ENCODE measurements around the gene ZBTB7B.
A peak's percentile ranks its signal among the peaks of the same experiment; 100 is the strongest.

The ZBTB7B gene

DNA sequence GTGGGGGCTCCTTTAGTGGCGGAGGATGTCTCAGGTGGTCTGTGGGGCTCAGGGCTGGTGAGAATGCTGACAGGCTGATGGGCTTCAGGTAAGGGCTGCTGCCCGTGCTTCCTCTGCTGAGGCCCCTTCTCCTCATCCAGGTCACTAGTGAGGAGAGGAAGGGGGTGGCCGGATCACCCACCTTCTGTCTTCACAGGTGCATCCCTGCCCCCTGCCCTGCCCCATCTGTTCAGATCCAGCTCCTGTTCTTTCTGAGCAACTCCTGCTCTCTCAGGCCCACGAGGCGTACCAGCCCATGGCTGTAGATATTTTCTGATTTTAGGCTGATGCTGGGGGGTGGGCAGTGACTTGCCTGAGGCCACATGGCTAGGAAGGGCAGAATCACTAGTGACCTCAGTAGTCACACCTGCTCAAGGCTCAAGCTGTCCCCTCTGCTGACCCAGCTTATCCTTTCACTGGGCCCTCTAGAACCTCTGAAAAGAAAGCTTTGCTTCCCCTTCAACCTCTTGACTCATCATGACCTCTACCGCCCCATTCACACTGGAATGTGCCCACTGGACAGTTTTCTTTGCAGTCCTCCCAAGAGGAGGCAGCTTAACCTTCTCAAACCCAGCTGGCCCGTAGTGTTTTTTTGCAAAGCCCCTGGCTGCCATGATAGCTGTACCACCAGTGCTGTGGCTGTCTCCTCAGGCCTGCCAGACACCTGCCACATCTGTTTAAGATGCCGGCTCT, 16.2 kb downstream of the ZBTB7B start:
- no peak for DNase-seq

DNA sequence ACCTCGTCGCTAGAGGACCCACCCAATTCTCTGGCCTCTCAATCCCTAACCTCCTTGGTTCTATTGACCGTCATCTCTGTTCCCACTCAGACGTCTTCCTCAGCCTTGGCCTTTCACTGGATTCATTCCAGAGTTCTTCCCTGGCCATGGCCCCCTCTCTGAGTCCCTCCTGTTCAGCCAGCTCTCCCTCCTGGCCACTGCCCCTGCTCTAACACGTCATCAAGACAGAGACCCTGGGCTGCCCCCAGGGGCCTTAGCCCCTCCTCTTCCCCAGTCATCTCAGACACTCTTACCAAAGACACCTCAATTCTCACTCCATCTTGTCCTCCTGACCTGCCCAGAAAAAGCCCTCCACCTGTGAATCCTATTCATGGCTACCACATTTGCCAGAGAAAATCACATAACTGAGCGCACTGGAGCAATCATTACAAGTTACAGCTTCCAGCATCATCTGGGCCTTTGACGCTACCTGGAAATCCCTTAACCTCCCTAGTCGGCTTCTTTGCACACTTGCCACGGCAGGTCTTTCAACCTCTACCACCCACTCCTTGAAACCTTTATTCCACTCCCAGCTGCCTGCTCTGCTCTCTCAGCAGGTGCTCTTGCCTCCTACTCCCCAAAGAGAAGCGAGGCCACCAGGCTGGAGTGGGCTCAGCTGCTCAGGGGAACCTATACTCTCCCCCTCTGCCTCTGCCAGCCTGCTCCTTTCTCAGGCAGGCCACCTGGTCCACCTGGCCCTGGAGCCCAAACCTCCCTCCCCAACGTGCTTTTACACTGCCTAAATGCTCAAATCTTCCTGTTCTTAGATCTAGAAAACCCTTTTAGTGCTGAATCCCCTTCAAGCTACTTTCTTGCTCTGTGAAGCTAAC, 17.0 kb downstream of the ZBTB7B start:
- no peak for DNase-seq

- no peak for DNase-seq
Measured at GRCh38 chr1:155022136-155022926, 19.7 kb downstream of the ZBTB7B start.

GRCh38 chr1:155022927-155023236, 20.3 kb downstream of the ZBTB7B start:
- no peak for DNase-seq

- no peak for DNase-seq
Measured at GRCh38 chr1:155023627-155024026, 21.0 kb downstream of the ZBTB7B start.

DNA sequence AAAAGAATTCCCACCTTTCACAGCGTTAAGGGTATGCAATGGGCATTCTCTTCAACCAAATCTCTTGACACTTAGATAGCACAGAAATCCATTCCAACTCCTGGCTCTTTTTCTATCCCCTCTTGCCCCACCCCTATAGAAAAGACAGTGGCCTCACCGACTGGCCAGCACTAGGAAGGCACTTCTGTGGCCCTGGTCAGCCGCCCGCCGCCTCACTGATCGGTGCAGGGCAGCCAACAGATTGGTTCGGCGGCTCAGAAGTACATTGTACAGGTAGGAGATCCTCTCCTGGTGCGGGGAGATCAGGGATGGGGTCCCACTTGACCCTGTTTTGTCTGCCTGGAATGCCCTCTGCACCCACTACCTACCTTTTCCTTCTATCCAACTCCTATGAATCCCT, 21.7 kb downstream of the ZBTB7B start:
- DNase-seq = no peak

DNA sequence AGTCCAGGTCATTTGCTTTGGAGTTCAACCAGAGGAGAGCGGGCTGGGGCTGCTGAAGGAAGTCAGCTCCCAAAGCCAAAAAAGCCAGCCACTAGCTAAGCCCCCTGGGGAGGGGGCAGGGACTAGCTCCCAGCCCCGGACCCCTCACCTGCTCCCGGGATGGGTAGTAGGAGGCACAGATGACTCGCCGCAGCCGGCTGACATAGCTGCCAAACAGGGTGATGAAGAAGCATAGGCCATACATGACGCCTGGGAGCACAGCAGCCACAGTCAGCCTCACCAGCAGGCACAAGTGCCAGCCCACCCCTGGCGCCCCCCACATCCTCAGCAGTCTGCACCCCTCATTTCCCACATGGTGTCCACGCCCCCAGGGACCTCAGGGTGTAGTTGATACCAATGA, 23.6 kb downstream of the ZBTB7B start:
- DNase-seq = no peak

DNA sequence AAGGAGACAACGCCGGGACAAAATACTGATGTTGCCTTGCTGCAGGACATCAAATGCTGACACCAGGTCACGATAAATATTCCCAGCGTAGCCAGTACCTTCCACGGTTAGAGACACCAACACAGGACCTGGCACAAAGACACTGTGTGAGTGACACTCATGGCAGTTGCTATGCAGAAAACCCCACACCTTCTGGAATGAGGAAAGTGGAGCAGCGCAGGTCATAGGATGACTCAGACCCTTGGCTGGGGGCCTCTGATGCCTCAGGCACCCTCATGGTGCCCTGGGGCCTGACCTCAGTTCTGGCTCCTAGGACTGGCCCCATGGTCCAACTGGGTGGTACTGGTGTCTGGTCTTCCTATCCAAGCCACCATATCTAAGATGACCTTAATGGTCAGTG, 24.0 kb downstream of the ZBTB7B start:
- DNase-seq = no peak

- no peak for DNase-seq
Measured at GRCh38 chr1:155029513-155030242, 27.1 kb downstream of the ZBTB7B start.

GRCh38 chr1:155030243-155030795, 27.7 kb downstream of the ZBTB7B start:
- no peak for DNase-seq

- DNase-seq = no peak
Measured at GRCh38 chr1:155030899-155031298, 28.3 kb downstream of the ZBTB7B start.

GRCh38 chr1:155032886-155033285, 30.3 kb downstream of the ZBTB7B start:
- DNase-seq = no peak

DNA sequence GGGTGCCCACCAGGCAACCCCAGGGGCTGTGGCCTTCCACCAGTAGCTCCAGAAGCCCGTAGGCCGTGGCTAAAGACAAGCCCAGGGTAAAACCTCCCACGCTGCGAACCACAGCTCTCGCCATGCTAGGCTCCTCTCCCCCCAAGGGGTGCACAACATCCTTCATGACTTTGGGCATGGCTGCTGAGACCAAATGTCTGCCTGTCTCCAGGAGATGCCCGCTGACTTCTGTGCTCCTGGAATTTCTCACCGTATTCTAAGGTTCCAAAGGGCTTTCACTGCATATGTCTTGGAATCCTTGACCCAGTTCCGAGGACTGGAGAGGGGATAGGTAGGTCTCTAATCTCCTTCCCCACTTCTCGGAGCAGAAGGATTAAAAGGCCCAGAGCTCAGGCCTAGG, 30.9 kb downstream of the ZBTB7B start, which contains the start of the genes DCST1 and DCST2:
Gene DCST1 (plus strand): TSS at position 301 of the 400 bp plus-strand sequence. CDS start 213 bp downstream, outside the sequence.
Gene DCST2 (minus strand): TSS at position 258 of the 400 bp plus-strand sequence. CDS start 80 bp downstream, at position 178.
- DNase-seq = no peak

DNA sequence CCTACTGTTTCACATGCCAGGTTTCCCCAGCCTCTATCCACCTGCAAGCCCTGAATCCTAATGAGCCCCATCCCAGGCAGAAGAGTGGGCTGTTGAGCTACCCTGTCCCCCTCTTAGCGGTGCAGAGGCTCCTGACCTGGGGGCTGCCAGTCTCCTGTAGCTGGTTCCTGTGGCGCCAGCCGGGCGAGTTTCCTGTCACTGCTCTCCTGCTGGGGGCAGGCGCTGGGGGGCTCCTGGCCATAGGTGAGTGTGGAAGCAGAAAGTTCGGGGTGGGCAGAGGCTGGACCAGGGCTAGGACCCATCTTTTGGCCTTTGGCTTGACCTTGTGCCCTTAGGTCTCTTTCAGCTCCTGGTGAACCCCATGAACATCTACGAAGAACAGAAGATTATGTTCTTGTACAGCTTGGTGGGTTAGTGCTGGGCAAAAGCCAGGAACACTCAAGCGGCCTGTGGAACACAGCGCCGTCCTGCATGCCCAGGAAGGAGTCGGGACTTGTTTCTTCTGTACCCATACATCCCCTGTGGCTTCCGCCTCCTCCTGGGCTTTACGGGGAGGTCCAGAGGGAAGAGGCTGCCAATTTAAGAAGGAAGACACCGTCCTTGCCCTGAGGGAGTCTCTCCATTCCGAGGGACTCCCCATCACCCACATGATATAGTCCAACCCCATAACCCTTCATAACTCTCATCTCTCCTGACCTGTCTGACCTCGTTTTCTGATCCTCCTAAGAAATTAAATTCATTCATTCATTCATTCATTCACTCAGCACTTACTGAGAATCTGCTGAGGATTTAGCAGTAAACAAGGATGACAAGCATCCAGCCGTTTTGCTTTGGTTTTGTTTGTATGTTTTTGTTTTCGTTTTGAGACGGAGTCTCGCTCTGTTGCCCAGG, 32.0 kb downstream of the ZBTB7B start:
- DNase-seq = no peak

GRCh38 chr1:155035936-155036335, 33.3 kb downstream of the ZBTB7B start:
- DNase-seq = no peak

- DNase-seq = no peak
Measured at GRCh38 chr1:155037043-155037442, 34.4 kb downstream of the ZBTB7B start.

DNA sequence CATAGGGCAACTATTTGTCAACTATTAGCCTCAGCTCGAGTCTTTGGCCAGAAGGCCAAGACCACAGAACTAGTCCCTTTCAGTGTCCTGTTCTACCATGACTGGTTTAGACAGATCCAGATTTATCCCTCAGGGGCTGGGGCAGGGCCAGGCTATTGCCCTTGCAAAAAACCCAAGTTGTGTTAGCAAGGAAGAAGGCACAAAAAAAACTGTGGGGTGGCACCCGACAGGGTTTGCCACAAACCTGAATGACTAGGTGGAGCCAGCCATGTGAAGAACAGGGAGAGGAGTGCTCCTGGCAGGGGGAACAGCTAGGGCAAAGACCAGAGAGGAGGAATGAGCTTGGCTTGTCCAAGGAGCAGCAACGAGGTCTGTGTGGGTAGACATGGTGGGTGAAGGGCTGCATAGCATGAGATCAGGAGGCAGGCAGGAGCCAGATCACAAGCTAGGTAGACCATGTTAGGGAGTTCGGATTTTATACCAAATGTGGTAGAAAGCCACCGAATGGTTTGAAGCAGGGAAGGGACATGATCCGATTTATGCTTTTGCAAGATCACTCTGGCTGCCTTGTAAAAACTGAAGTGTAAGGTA, 35.3 kb downstream of the ZBTB7B start:
- DNase-seq = no peak

- DNase-seq = peak; percentile 35
Measured at GRCh38 chr1:155038602-155039307, 36.2 kb downstream of the ZBTB7B start.

GRCh38 chr1:155039308-155039669, 36.7 kb downstream of the ZBTB7B start:
- no peak for DNase-seq

All from GDM1 (cell line).